HG03520 (cell line): ENCODE results near the gene FILIP1L.

Experiments
- ATAC-seq: cut with Tn5 transposase; IDR thresholded peaks from one replicate; pipeline ENCODE4 v1.9.1; 2021; ENCODE audit warnings: mild to moderate bottlenecking, moderate library complexity; ENCODE audit not compliant: unreplicated experiment

Gene FILIP1L

GRCh38 chr3:100125161-100125938, 11.0 kb upstream of the FILIP1L start:
- ATAC-seq, result no peak

- no peak for ATAC-seq
Measured at GRCh38 chr3:100124201-100124761, 10.0 kb upstream of the FILIP1L start.

- ATAC-seq, result no peak
Measured at GRCh38 chr3:100123112-100123511, 8.8 kb upstream of the FILIP1L start.

DNA sequence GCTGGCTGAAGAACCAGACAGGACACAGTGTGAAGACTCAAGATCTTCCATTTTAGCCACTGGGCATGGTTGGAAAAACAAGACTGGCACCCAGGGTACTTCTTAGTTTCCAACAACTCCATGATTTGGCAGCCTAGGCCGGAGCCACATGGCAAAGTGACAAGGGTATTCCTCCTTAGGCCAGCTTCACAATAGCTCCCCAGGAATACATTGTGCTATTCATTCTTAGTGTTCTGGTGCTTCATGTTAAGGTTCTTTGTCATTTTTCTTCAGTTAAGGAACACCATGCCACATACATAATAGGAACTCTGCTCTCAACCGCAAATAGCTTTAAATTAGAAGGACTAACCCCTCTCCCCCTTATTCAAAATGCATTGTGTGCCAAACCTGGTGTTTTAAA, 8.0 kb upstream of the FILIP1L start:
- ATAC-seq, result no peak

DNA sequence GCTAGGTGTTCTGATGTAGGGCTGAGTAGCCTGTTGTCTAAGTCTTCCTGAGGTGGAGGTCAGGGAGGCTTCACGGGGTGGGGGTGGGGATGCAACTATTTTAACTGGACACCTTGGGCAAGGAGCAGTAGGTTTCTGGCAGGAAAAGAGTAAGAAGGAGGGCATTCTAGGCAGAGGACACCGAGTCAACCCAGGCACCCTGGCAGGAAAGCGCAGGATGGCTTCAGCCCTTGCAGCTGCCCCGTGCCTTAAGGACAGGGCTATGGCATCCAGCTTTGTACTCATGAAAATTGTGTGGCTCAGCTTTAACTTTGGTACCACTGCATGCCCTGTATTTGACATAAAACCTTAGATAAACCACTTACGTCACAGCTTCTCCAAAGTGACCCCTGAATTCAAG, 6.4 kb upstream of the FILIP1L start:
- no peak for ATAC-seq

DNA sequence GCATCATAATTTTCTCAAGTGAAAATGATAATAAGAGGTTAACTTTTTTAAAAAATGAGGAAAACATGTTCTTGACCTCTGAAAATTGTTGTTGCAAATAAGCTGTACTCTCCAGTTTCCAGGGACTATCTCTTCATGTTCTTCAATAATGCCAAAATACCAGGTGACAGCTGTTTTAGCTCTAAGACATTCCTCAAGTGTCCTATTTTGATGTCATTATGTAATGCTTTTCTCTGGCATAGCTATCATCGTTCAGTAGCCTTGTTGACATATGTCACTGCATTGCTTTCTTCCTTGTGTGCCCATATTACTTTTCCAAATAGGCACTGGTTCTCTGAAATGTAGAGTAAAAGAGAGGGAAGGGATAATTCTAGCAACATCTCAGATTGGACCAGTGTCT, 5.7 kb upstream of the FILIP1L start:
- no peak for ATAC-seq

DNA sequence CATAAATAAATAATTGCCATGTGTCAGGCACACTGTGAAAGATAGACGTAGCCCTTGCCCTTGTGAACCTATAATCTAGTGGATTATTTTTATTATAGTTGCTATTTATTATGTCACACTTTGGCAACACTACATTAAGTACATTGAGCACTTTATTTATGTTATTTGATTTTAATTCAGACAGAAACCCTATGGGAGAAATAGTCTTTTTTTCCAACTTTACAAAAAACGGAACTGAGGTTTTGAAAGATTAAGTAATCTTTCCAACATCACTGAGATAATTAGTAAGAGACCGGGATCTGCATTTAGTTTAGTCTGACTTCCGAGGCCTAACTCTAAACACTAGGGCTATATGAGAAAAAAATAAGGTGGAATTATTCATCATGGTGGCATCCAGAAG, 2.8 kb upstream of the FILIP1L start:
- ATAC-seq, result no peak

DNA sequence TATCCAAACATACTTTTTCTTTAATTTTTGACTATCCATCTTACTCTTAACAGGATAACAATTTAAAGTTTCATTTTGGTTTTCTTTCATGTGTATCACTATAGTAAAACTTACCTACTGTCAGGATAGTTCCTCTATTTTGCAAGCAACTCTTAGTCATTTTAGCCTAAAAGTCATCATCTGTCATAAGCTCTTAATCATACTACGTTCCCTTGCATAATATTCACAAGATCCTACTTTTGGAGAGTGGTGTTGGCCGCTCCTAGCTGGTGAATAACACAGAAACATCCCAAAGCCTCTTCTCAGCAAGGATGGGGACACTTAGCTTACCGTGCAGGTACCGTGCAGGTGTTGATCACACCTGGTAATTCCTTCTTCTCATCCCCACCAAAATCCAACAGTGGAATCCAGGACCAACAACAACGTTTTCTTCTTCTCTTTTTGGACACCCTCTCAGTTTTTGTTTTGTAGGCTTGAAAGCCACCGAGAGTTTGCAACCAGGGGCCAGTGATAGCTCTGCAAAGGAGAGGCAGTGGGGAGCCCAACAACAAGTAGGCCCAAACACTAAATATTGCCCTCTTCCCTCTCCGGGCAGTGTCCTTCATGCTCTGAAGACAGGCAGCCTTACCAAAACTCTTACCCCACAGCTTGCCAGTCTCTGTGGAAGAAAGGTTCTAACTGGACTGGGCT, 433 bp downstream of the FILIP1L start:
- no peak for ATAC-seq

DNA sequence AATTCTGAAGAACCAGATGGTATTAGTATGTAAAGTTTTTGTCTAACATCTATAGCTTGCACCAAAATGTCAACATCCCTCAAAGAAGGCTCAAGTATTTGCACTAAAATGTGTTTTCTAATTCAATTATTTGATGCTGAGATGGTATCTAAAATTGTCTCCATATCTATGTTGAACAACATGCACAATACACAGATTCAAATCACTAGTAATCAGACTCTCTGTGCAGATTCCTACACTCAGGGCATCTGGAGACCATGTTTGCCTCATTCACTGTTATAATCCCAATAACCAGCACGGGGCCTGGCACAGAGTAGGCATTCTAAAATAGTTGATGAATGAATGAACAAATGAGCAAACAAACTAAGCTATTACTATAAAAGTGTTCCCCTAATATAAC, 2.6 kb downstream of the FILIP1L start:
- no peak for ATAC-seq

DNA sequence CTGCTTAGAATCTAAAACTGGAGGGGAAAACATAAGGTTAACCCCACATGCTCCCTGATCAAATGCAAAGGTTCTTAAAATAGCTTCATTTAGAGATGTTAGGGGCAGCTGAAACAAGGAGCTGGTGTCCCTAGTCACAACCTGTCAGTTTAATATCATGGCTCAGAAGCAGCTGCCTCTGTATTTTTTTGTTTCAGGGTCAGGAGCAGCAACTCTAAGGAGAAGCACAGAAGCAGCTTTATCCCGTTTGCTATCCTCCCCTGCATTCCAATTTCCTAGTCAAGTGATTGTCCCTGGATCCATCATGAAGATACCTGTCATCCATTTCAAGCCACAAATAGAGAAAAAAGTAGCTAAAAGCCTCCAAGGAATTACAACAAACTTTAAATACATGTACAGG, 4.1 kb downstream of the FILIP1L start:
- no peak for ATAC-seq

- ATAC-seq, result no peak
Measured at GRCh38 chr3:100108464-100109079, 5.7 kb downstream of the FILIP1L start.

- no peak for ATAC-seq
Measured at GRCh38 chr3:100107221-100107814, 7.0 kb downstream of the FILIP1L start.

- ATAC-seq, result no peak
Measured at GRCh38 chr3:100106531-100107141, 7.7 kb downstream of the FILIP1L start.

GRCh38 chr3:100106094-100106493, 8.2 kb downstream of the FILIP1L start:
- no peak for ATAC-seq

DNA sequence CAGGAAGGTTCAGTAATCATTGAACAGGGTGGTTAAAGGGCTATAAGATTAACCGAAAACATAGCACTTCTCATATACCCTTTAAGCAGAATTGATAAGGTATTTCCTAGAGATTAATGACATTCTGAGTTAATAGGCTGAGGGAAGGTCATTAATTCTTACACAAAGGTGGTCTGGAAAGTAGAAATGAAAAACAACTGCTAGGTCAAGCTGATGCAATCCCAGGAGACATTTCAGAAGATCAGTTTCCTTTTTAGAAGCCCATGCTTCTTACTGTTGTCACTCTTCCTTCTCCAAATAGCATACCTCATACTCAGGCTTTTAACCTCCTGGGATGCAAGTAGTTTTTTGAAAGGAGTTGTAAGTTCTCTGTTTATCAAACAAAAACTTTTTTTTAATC, 8.8 kb downstream of the FILIP1L start:
- ATAC-seq, result peak; percentile 27

GRCh38 chr3:100104817-100105413, 9.4 kb downstream of the FILIP1L start:
- ATAC-seq, result no peak

- peak; percentile 32 for ATAC-seq
Measured at GRCh38 chr3:100104442-100104798, 9.9 kb downstream of the FILIP1L start.

DNA sequence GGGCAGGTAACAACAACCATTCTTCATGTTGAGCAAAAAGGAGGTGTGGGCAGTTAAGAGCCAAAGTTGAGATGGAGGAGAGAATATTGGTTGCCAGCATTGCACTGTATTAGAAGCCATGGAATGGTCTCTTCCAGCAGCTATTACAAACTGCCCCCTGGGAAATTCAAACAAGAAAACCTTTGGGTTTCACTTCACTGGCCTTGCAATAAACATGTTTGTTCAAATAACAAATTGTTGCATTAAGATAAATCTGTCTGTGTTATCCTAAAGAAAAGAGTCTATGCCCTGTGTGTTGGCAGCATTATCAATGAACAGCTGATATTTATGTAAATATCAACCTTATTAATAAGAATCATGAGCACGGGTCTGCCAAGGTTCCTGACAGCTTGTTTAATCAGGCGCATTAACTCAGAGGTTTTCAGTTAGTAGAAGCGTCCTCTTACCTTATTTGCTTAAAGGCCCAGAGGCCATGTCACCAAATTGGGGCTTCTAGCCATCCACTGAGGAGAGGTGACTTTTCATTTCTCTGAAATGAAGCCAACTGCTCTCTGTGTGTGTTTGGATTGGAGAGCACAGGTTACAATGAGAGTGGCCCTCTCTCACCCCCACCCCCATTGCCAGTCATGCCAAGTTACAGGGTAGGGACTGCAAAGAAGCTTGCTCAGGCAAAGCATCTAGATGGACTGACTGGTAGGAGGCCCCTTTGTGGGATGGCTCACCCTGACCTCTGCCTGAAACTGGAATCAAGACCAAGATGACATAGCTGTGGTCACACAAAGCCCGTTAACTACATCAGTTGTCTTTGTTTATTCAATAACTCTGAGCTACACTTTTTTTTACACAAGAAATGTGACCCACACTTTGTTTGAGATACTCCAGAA, 10.5 kb downstream of the FILIP1L start:
- peak; percentile 88 for ATAC-seq

GRCh38 chr3:100102757-100103156, 11.5 kb downstream of the FILIP1L start:
- no peak for ATAC-seq

DNA sequence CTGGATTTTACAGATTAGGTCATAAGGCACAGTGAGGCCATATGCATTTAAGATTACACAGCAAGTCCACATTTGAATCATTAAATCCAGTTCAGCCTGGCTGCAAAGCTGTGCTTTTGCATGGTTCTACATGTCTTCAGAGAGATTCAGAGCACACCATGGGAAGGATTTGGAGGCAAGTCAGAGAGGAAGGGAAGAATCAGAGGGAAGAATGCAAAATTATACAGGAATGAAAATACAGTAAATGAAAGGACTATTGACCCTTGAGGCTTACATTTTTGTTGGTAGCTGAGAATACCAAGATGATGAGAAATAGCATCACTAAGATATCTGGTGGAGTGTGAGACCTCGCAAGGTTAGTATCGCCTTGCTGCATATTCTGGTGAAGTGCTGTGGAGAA, 13.9 kb downstream of the FILIP1L start:
- no peak for ATAC-seq
